ENCODE data around the gene NID2.

NID2 gene

GRCh38 chr14:52023518-52023917, 45.3 kb downstream of the NID2 start:
- no peak for DNase-seq

GRCh38 chr14:52021957-52022600, 46.8 kb downstream of the NID2 start:
- no peak for DNase-seq

GRCh38 chr14:52020866-52021717, 47.8 kb downstream of the NID2 start:
- no peak for DNase-seq

GRCh38 chr14:52020161-52020714, 48.6 kb downstream of the NID2 start:
- DNase-seq: no peak

GRCh38 chr14:52018970-52019369, 49.9 kb downstream of the NID2 start:
- no peak for DNase-seq

- DNase-seq: no peak
Observed at GRCh38 chr14:52018252-52018651, 50.6 kb downstream of the NID2 start.

GRCh38 chr14:52015411-52016030, 53.3 kb downstream of the NID2 start:
- no peak for DNase-seq

GRCh38 chr14:52014601-52015267, 54.1 kb downstream of the NID2 start:
- no peak for DNase-seq

- DNase-seq: no peak
Observed at GRCh38 chr14:52013984-52014600, 54.8 kb downstream of the NID2 start.

- no peak for DNase-seq
Observed at GRCh38 chr14:52012635-52013034, 56.2 kb downstream of the NID2 start.

- no peak for DNase-seq
Observed at GRCh38 chr14:52011523-52011922, 57.3 kb downstream of the NID2 start.

- DNase-seq: no peak
Observed at GRCh38 chr14:52010173-52010693, 58.6 kb downstream of the NID2 start.

GRCh38 chr14:52008136-52008535, 60.7 kb downstream of the NID2 start:
- DNase-seq: no peak

- no peak for DNase-seq
Observed at GRCh38 chr14:52007637-52008036, 61.2 kb downstream of the NID2 start.

- no peak for DNase-seq
Observed at GRCh38 chr14:52007211-52007610, 61.6 kb downstream of the NID2 start.

GRCh38 chr14:52006361-52006760, 62.5 kb downstream of the NID2 start:
- no peak for DNase-seq

- no peak for DNase-seq
Observed at GRCh38 chr14:52005625-52006024, 63.2 kb downstream of the NID2 start.

- DNase-seq: no peak
Observed at GRCh38 chr14:52003324-52003723, 65.5 kb downstream of the NID2 start.

- no peak for DNase-seq
Observed at GRCh38 chr14:52002542-52002941, 66.3 kb downstream of the NID2 start.

GRCh38 chr14:52000696-52001095, 68.2 kb downstream of the NID2 start:
- no peak for DNase-seq

GRCh38 chr14:52000019-52000582, 68.8 kb downstream of the NID2 start:
- no peak for DNase-seq

- DNase-seq: no peak
Observed at GRCh38 chr14:51999084-51999483, 69.8 kb downstream of the NID2 start.

Measured in DMS79 (cell line).